HUDEP-2 (cell line): ENCODE results near the gene DISC1.
A peak's percentile ranks its signal among the peaks of the same experiment; 100 is the strongest.

ENCODE experiments used
- DNase-seq, 76 experiments: peaks; one replicate each; lab custom pipeline; 2025; ENCODE audit not compliant: unreplicated experiment in 76 of 76; lab: John Stamatoyannopoulos, UW

The DISC1 gene

DNA sequence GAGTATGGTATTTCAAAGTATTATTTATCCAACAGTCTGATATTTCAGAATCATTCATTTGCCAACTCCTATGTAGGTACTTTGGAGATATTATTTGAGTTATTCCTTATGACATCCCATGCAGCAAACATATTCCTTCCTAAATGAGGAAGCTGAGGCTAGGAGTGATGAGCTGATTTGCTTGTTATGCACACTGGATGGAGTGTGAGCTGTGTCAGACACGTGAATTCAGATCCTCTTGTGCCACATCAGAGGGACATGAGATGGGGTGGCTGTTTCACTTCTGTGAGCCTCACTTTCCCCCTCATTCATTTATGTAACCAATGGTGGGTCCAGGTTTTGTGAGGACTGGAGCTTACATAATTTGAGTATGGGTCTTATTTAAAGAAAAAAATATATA lies 215.9 kb downstream of the DISC1 start:
- no peak for DNase-seq

DNA sequence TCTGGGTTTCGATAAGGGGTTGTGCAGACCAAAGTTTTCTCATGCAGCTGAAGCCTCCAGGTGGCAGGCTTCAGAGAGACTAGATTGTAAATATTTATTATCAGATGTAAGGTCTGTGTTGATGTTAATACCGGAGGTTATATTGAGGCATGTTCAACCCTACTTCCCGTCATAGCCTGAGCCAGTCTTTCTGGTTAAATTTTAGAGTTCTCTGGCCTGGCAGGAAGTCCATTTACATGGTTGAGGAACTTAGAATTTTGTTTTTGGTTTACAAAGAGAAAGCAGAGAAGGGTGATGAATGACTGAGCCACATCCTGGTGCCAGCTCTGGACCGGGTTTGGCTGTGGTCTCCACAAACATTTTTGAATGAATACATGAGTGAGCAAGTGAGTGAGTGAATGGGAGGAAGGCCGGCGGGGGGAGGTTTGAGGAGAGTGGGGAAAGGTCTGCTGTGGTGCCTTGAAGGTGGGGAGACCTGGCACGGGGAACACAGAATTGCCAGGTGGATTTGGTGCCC lies 218.5 kb downstream of the DISC1 start:
- DNase-seq, result no peak

DNA sequence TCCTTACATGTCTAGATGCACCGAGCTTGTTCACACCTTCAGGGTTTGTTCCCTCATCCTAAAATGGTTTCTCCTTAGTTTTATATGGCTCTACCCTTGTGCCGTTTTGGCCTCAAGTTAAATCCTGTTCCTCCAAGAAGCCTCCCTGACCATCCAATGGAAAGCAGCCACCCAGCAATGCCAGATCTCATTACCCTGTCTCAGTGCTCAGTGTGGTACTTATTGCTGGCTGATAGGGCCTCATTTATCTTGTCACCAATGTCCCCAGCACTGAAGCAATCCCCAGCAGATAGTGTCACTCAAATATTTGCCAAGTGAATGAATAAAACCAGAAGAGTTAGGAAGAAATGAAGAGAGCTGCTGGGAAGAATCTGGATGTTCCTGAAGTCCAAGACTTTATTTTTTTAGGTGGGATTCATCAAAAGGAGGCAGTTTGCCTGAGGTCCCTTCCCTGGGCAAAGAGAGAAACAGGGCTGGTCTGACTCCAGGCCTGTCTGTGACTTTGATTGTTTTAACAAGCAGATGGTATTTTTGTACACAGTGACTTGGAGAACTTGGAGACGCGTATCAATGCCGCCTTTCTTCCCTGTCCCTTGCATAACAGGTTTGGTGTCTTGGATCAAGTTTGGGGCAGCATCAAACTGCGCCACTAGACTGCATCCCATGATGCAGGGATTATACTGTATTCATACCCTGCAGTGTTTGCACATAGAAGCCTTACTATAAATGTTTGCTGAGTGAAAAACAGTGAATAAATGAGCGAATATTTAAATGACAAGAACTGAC lies 221.2 kb downstream of the DISC1 start:
- DNase-seq, result no peak

DNA sequence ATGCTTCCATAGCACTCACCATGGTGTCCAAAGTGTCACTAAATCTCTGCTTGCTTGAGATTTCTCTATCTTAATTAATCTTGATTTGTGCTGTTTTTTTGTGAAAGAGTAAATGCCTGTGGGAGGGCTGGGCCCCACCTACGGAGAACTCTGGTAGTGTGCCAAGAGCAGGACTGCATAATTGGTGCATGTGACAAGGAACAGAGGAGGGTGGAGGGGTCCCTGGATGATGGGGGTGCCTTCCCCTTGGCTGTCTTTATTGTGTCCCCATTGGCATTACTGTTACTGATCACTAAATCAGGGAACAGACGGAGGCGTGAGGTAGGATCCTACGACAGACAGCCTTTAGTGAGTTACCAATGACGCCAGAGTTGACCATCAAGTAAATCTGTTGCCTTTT lies 223.4 kb downstream of the DISC1 start:
- DNase-seq, result no peak

DNA sequence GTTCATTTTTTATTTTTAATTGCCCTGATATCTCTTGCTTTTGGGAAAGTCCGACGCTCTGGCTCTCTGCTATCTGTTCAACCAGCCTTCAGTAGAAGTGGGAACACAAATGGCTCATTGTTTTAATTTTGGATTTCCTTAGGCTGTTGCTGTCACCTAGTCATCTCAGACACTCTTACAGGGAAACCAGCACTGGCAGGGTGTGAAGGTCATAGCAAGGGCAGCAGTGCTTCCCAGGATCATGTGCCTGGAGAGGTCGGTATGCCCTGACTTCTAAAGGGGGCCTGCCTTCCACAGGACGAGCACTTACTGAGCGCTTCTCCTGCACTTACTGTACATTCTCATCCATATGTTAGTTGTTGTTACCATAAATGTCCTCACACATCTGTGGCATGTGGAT lies 224.2 kb downstream of the DISC1 start:
- no peak for DNase-seq

DNA sequence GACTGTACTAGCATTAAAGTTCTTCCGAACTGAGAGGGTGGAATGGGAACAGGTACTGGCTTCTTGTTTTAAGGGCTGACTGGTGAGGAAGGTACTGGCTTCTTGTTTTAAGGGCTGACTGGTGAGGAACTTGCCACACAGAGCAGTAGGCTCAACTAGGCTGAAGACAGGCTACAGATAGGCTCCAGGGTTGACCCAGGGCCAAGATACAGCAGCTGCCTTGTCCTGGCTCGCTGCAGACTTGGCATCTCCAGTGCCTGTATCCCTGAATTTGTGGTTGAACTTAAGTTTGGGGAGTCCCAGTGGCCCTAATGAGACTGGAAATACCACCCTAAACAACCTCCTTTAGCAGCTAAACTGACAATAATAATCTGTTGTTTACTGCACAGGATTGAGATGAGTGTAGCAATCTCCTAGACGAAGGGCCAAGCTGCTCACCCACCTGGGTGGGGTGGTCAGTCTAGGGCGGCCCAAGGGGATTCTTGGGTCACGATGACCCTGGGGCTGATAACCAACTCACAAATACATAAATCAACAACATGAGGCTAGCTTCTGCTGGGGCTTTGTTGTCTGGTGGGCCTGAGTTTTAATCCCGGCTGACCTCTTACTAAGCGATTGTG lies 227.1 kb downstream of the DISC1 start:
- no peak for DNase-seq

DNA sequence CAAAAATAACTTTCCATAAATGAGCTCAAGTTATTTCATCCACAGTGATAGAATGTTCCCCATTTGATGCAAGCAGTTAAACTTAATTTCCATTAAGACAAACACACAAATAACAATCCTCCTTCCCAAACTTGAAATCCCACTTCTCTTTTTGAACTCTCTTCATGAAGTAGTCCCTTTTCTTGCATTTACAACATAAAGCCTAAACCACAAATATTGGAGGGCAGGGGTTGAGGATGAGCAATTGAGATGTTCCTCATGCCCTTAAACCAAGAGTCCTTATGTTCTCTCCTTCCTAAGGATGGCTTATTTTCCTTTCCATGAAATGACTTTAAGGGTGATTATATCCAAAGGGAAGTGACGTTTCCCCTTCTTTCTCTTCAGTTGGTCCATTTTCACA lies 228.8 kb downstream of the DISC1 start:
- no peak for DNase-seq

DNA sequence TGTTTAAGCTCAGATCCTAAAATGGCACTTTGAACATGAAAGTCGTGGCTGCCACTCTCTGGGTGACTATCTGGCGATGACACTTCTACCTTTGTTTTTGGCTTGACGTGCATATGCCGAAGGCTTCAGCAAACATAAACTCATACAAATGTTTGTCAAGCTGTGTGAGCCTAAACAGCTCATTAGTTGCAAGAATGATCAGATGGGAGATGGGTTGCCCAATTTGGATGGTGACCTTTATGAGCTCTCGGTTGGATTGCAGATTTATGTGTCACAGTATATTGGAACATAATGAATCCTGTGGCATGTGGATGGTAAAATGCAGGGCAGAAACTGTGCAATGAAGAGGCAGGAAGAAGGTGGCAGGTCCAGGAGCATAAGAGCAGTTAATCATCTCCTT lies 229.3 kb downstream of the DISC1 start:
- no peak for DNase-seq

DNA sequence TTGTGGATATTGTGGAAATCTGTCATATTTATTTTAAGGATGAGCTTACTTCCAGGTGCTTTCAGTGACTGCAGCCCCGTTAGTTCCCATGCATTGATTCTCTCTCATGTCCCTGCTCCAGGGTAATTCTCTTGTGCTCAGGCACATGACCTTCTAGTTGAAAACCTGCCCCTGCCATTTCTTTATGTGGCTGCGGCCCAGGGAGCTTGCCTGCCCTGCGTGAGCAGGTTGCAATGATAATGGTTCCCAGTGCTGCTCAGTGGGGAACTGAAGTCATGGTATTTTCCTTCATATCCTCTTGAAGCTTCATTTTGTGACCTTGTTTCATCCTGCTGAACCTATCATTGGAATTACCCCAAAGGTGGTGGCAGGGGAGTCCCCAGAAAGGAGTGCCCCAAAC lies 229.8 kb downstream of the DISC1 start:
- DNase-seq, result no peak

DNA sequence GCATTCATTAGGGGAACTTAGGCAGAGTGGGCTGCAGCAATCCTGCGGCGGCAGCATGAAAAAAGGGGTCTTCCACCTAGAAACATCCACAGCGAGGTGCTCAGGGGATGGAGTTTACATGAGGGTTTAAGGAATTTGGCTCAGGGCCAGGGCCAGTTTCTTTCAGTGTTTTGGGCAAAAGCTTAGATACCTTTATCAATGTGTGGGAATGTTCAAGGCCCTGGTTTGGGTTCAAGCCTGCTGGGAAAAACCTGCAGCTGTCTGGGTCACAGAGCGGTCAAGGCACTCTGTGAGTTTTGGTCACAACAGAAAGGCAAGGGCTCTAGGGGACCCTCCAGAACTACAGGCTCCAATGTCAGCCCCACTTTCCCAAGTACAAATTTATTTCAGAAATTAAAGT lies 230.3 kb downstream of the DISC1 start:
- no peak for DNase-seq

DNA sequence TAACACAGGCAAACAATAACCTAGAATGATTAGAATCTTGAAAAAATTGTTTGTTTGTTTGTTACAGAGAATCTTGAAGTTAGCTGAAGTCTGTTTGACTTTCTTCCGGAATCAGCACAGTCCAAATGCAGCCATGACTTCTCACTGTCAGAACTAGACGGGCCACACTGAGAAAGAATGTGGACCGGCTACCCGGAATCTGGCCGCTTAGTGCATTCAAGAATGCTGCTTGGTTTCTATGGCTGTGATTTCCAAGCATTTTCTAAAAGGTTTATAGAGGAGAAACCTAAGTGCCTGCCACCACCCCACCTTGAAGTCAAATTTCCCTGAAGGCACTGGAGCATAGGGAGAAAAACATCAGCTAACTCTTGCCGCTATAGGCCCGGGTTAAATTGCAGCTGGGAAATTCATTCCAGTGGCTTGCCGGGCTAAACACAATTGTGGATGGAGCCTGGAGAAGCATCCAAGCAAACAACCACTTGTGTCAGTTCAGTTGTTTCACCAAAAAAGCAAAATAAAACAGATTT lies 231.1 kb downstream of the DISC1 start:
- no peak for DNase-seq

DNA sequence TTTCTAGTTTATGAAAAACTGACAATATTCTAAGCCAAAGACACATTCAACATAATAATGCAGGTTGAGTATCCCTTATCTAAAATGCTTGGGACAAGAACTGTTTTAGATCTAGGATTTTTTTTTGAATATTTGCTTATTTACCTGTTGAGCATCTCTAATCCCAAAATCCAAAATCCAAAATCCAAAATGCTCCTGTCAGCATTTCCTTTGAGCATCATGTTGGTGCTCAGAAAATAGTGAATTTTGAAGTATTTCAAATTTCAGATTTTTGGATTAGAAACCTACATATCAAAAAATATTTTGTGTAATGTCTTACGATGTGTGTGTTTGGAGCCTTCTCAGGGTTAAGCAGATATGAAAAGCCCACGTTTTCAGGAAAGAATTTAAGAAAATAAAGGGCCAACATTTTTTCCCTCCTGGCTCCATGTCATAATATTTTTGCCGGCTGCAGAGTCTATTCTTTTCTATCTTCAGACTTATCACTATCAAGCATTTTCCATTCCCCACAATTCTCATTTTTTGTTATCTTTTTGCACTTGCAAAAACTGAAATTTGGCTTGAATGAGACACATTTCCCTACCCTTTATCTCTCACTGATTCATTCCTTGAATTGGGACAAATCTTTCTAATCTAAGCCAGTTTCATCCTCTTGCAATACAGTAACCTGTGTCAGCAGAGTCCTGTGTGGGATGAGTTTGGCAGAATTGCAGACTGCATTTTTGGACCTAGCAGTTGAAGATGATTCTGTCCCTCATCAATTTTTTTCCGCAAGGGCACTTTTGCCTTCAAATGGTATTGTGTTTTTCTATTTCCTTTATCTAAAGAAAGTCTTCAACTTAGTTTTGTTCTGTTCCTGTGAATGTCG lies 233.9 kb downstream of the DISC1 start:
- no peak for DNase-seq

DNA sequence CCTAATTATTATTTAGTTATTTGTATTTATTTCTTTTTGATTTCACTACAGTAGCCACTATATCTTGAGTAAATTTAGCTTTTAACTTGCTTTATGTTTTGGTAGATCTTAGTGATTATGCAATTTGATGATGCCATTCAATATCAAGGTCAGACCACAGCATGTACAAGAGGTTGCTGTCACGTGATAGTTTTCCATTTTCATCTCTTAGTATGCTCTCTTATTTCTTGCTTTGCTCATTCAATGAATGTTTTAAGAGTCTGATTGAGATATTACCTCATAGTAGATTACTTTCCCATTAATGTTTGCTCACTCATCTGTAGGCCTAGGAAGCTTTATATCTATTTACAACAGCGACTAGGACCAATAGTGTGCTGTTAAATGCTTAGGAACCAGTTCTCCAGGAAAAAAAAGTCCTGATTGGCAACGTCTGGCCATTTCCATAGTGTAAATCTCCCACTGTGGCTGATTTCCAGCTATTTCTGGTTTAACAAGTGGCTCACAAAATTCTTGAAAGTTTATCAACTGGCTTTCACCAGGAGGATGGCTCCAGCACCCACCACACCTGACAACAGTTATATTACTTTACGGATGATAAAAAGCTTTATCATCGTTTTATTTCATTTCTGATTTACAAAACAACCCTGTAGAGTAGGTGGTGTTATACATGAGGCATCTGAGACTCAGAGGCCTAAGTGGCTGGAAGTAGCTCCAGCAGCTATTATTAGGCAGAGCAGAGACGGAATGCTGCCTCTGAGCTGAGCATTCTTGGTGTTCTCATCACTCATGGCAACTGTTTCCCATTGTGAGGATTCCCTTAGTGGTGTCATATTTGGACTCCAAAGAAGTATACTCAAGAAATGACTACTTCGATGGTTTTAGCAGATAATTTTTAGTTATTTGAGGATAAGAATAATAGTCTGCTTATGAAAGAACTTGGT lies 235.2 kb downstream of the DISC1 start:
- DNase-seq, result no peak

DNA sequence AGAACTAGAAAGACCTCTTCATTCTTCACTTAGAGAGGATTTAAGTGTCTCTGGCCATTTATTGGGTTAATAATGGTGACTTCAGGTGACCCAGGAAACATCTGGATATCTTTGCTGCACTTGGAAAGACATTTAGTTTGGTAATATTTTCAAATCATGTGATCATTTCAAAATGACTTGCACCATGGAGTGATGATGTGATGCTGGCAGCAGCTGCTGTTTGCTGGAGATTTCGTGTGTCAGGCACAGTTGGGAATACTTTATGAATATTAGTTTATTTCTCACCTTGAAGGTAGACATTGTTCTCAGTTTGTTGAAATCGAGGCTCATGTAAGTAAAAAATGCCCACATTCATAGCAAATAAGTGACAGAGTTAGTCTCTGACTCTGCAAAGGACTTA lies 236.0 kb downstream of the DISC1 start:
- no peak for DNase-seq

DNA sequence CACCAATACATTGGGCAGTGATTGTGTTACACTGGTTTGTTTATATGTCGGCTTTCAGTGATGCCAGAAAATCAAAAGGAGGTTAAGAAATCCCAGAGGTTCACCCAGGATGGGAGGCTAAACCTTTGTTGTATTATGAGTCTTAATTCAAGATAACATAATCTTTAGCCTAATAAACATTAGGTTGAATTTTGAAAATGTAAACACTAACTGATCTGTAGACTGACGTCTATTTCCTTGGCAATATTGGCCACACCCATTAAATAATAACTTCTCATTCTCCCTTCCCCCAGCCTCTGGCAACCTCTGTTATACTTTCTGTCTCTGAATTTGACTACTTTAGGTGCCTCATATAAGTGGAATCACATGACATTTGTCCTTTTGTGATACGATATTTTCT lies 238.7 kb downstream of the DISC1 start:
- no peak for DNase-seq

DNA sequence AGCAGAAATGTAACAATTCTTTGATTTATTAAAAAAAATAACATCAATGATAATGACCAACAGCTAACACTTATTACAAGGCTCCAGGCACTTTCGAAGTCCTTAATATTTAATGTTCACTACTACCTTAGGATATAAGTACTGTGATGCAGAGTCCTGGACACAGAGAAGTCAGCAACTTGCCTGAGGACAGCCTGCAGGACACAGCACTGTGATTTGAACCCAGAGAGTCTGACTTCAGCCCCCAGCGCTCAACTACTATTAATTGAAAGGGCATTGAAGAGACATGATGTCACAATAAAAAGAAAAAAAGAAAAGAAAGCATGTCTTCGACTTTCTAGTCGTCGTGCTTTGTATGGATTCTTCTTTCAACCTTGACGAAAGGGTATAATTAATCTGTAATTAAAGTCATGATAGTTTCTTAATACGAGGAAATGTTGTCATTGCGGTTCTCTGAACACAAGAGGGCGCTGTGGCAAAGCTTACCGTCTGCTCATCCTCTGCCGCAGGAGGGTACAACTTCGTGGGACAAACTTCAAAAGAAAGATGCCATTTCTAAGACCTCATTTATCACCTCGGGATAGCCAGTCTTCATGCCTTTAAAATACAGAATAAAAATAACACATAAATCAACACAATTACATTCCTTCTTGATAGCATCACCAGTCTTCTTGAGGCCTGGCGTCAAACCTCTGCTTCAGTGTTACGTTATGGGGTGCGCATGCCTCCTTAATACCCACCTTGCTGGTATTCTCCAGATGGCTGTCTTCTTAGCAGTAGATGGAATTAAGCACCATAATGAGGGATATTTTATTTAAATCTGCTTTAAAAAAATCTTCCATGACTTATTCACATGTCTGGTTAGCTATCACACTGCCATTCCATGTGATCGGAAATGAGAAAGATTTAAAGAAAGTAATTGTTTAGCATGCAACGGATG lies 240.1 kb downstream of the DISC1 start:
- DNase-seq, result peak in 24 of 76 experiments; percentile 0 to 41 (median 11)

DNA sequence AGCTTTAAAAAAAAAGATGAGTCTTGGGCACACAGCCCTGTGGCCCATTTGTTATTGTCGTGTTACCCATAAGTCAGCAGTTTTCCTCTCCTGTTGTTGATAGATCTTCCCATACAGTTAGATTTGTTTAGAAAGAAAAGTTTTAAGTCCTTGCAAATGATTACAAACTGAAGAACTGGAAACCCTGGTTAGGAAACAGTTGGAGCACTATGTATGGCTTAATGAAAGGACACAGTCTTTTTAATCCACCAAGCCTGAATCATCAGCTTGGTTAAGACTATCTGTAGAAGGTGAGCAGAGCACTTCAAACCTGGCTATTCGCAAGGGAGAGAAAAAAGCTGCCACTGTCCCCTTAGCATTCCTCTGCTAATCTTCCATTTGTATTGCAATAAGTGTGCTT lies 241.0 kb downstream of the DISC1 start:
- DNase-seq, result no peak

DNA sequence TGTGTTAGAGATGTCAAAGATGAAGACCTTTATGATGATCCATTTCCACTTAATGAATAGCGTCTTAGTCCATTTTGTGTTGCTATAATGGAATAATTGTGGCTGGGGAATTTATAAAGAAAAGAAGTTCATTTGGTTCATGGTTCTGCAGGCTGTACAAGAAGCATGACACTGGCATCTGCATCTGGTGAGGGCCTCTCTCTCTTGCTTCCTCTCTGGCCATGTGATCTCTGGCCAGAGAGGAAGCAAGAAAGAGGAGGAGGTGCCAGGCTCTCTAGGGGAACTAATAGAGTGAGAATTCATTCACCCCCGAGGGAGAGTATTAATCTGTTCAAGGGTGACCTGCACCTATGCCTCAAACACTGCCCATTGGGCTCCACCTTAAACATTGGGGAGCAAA lies 242.8 kb downstream of the DISC1 start:
- DNase-seq, result no peak

DNA sequence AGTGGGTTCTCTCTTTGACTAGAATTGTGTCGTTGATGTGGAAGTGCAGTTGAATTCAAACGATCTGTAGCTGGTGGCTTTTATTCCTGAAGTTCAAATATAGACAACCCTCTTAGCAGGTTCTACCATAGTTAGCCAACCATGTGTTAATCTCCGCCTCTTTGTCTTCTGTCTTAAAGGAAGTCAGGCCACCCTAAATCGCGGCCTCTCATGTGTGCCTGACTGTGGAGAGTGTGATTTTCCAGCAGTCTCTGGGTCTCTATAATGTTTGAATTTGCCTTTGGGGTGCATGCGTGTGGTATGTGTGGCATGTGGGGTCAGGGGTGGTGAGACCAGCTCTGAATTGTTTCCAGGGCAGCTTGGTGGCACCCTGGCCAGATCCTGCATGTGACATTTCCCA lies 244.9 kb downstream of the DISC1 start:
- no peak for DNase-seq
